Limb (tissue), 2 donors: ENCODE results near the gene NUP58.
"Not testable (repeated sequence)": the region's sequence is repeated elsewhere in the genome, so short reads cannot be mapped to it uniquely, and the experiment has no call there.

Experiments used
- DNase-seq, 2 donors: peaks; one replicate each; pipeline ENCODE4 v3.0.0-alpha.2; 2016; ENCODE audit errors: extremely low spot score in 2 of 2

Gene NUP58

DNA sequence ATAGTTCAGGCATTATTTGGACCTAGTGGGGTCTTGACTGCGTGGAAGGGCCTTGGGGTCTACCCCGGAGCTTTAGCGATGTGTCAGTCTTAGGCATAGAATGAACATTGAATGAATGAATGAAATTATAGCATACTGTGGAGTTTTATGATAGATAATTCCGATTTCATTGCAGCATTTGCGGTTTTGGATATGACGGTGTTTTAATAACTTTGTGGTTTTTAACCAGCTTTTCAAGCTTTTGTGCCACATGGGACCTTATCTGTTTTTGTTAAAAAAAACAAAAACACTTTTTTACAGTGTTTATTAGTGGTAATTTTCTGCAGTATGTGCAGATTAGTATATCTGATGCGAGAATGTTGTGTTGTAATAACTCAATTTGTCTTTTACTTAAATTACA, 696 bp downstream of the NUP58 start:
- no peak for DNase-seq

DNA sequence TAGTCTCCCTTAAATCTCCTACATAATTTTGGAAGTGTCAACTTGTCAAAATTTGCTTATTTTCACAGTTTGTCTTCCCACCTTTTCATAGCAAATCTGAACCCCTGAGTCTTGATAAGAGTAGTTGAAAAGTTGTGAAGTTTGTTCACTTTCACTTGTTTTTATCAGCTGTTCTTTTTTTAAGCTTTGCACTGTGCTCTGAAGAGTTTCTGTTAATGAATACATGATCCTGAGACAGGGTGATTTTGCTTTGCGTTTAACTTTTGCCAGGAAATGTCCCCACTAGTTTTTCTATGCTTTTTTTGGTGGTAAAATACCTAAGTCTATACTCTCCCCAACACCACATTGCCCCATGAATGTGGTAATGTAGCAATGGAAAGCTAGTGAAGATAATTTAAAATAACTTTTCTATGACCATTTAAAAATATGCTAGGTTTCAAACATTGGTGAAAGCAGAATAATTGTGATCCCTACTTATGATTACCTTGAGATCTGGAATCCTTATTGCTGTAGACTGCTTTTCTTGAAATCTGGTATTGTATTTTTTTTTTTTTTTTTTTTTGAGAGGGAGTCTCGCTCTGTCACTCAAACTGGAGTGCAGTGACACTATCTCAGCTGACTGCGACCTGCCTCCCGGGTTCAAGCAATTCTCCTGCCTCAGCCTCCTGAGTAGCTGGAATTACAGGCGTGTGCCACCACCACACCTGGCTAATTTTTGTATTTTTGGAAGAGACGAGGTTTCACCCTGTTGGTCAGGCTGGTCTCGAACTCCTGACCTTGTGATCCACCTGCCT, 5.4 kb downstream of the NUP58 start:
- no peak for DNase-seq

DNA sequence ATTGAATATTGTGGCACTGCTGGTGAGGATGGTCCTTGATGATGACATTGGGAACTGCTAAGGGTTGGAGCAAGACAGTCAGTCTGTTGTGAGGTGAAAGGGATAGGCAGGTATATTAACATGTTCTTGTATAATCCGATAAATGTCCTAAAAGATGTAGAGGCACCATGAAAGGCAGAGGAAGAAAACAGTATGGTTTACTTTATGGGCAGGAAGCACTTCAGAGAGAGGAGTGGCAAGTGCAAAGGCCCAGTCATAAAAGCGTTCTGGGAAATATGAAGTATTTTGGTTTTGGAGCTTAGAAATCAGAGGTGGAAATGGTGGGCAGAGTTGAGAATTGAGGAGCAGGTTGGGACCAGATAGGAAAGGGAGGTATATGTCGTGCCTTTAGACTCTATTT, 9.5 kb downstream of the NUP58 start:
- DNase-seq: no peak

DNA sequence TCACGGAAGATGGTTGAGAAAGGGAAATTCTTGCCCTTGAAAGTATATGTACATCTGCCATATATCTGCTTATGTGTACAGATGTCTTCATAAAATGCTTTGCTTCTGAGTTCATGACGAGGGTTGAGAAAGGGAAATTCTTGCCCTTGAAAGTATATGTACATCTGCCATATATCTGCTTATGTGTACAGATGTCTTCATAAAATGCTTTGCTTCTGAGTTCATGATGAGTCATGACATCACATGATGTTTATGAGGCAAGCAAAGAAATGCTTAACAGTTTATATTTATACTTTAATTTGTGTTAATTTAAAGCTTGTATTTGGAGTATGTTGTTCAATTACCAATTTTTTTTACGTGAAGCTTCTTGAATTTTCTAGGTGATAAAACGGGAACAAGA, 17.5 kb downstream of the NUP58 start:
- not testable (repeated sequence) for DNase-seq

DNA sequence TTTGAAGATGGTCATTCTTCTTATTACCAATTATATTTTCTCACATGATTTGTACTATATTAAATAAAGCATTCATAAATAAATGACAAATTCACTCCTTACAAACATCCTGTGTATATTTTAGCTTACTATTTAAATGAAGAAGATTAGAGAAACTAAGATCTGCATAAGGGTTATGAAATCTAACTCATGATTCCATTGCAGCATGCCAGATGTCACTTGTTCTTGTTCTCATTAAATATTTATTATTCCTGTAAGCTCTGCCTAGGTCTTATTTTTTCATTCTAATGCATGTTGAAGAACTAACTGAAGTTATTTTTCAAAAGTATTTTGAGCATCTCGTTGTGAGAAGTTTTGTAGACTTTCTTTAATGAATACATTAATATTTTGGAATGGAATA, 18.3 kb downstream of the NUP58 start:
- DNase-seq: no peak

DNA sequence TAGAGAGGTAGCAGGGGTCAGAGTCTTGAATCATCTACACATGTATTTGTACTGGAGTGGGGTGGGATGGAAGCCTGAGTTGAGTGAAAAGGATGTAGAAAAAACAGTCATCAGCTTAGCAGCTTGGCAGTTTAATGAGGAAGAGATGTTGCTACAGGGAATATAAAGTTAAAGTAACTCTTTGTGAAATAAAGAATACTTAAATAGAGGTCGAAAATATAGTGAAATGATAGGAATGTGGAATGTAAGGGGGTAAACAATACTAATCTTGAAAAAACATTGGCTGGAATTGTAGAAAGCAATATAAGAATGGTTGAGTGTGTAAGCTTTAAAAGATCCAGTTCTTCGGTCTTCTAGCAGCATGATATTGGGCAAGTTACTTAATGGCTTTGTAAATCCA, 22.7 kb downstream of the NUP58 start:
- no peak for DNase-seq

DNA sequence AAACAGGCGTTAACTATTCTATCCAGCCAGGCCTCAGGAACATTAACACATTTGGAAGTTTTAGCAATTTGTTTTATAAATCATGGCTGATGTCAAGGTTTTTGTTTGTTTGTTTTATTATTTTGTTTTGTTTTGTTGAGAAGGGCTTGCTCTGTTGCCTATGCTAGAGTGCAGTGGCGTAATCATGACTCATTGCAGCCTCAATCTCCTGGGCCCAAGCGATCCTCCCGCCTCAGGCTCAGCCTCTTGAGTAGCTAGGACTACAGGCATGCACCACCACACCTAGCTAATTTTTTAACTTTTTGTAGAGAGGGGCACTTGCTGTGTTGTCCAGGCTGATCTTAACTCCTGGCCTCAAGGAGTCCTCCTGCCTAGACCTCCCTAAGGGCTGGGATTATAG, 28.3 kb downstream of the NUP58 start:
- DNase-seq: no peak

DNA sequence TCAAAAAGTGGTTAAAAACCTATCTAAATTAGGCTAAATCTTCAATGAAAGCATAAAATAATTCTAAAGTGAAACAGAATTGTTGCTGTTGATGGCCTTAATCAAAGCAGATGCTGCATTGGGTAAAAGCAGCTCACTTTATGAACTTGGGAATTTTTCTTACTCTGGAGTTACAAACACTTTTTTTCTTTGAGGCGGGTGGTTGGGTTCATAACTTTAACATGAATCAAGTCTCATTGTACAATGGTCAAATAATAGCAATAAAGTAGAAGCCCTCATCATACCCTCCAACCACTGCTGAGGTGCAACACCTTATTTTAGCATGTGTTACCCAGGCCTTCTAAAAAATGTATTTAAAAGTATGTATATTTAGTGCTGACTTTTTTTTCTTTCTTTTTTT, 29.1 kb downstream of the NUP58 start:
- DNase-seq: no peak

DNA sequence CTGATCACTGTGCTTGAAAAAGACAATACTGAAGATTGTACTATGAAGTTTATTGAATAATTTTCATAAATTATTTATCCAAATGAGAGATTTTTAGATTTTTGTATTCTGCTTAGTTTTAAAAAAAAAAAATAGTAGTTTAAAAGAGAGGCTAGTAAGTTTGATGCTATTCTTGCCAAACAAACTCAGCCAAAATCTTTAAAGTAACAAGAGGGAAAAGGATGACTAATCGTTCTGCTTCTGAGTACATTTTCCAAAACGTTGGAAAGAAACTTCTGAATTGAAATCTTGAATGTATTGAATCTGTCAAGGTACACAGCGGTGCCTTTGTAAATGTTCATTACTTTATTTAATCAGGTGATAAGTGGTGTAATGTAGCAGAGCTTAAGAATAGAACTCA, 34.4 kb downstream of the NUP58 start:
- no peak for DNase-seq

DNA sequence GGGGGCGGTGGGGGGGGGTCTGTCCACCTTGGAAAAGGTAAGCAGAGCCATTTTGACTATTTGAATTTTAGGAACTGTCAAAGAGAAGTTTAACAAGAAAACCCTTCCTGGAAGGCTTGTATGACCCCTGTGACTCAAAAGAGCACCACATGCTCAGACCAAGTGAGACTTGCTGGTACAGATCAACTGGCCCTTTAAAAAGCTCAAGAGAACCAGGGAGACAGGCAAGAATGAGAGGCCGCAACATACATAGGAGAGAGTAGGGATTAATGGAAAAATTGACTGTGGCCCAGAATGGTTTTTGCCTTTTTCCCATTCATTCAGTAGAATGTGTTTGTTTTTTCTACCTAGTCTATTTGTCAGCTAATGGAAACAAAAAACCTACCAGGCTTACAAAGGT, 44.2 kb downstream of the NUP58 start:
- DNase-seq: no peak

DNA sequence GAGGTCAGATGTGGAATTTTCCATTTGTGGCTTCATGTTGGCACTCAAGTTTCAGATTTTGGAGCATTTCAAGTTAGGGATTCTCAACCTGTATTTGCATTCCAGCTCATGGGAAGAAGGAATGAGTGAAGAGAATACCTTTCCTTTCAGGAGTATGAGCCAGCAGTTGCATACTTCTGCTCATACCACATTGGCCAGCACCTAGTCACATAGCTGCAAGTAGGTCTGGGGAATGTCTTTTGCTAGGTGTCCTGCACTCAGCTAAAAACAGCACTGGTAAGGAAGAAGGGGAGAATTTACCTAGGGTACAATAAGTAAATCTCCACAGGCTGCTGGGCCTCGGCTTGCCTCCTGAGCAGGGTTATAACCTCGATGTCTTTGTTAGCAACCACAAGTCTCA, 45.7 kb downstream of the NUP58 start:
- no peak for DNase-seq

DNA sequence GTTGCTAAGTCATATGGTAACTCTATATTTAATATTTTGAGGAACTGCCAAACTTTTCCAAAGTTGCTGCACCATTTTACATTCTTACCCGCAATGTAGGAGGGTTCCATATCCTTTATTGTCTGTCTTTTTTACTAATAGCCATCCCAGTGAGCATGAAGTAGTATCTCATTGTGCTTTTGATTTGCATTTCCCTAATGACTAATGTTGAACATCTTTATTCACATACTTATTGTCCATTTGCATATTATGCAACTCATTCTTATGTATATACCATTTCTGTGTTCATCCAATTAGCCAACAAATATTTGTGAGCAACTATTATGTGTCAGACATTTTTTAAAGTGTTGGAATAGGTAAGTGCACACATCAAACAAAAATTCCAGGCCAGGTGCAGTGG, 50.0 kb downstream of the NUP58 start:
- DNase-seq: no peak

DNA sequence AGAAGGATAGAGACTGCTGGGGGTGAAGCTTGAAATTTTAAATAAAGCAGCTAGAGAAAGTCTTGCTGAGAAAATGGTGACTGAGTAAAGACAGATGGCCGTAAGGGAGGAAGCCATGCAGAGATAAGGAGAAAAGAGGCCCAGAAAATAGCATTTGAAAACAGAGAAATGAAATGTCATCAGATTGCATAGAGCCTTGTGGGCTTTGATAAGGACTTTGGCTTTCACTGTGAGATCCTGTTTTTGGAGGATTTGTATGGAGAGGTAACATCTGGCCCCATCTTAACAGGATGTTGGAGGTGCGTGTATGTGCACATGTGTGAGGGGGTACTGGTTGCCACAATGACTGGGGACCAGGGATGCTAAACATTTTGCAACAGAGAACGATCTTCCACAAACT, 50.8 kb downstream of the NUP58 start:
- no peak for DNase-seq

DNA sequence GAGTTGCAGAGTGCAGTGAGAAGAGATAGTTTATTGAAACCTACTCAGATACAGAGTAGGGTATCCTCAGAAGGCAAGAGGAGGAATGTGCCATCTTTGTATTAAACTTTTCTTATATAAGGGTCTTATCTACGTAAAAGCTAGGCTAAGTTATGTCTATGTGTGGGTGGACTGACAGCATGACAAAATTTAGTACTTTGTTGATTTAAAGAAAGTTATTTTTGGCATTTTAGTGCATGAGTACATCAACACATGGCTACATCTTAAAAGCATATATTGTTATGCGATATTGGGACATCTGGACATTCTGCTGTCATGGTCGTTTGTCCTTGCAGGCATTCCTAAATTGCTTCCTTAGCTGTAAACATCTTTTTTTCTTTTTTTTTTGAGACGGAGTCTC, 51.4 kb downstream of the NUP58 start:
- no peak for DNase-seq

DNA sequence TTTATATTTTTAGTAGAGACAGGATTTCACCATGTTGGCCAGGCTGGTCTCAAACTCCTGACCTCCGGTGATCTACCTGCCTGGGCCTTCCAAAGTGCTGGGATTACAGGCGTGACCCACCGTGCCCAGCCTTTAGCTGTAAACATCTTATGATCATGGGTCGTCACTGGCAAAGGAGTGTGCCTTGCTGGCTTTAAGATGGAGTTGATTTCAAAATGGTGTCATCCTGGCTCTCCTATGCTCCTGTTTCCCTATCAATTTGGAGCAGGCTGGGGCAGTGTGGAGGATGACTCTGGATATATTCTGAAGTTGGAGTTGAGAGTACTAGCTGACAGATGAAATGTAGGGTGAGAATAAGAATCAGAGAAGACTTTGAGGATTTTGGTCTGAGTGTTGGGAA, 51.9 kb downstream of the NUP58 start:
- no peak for DNase-seq

DNA sequence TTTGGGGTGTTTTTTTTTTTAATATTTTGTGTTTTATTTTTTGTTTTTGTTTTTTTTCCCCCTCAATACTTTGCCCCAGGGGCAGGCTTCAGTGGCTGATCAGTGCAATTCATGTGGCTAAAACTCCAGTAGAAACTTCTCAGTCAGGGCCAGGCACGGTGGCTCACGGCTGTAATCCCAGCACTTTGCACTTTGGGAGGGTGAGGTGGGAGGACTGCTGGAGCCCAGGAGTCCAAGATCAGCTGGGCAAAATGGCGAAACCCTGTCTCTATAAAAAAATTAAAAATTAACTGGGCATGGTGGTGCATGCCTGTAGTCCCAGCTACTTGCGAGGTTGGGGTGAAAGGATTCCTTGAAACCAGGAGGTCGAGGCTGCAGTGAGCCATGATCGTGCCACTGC, 53.0 kb downstream of the NUP58 start:
- DNase-seq: no peak

DNA sequence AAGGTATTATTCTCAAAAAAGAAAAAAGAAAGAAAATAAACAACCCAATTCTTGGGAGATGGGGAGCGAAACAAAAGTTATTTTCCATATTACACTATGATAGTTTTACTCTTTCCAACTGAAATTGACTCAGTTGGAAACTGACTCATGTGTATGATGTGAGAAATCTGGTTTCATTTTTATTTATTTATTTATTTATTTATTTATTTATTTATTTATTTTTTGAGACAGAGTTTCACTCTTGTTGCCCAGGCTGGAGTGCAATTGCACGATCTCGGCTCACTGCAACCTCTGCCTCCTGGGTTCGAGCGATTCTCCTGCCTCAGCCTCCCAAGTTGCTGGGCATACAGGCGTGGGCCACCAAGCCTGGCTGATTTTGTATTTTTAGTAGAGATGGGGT, 59.0 kb downstream of the NUP58 start:
- DNase-seq: not testable (repeated sequence)

DNA sequence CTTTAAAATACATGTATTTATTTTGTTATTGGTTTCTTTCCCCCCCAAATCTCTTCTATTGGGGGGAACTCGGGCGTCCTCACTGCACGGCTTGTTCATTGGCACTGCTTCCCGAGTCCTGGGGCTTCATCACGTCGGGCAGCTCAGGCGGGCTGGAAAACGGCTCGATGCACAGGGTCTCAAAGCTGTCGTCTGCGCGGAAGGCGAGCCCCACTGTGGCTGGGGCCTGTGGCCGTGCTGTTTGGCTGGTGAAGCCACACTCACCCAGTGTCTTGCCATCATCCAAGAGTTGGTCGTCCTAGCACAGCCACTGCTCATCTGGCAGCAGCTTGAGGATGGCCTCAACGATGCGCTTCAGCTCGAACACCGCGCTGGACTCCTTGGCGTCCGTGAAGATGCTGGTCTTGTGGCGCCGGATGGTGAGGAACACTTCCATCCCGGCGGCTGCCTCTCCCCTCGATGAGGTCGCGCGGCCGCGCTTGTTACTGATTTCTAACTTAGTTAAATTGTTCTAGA, 64.4 kb downstream of the NUP58 start:
- no peak for DNase-seq

DNA sequence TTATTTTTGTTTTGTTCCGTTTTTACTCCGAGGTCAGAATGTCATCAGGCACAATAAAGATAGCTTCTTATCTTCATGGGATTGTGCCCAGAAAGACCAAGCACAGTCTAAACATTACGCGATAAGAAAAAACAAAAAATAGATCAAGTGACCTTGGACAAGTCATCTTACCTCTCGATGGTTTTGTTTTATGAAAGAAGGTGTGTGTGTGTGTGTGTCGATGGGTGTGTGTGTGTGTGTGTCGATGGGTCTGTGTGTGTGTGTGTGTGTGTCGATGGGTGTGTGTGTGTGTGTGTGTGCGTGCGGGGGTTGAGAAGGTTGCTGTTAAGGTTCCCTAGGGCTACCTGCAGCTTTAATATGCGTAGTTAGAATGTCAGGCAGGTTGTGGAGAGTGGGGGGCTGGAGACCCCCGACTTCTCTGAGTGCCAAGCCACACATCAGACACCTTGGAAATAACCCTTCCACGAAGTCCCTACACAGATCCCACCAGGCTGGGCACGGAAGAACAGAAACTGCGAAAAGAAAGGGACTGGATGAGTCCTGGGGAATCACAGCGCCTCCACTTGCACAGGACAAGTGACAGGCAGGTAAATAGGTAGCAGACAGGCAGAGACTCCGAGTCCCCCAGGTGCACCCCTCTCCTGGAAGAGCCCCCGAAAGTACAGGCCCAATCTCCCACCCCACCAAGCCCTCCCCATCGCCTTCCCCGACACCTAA, 69.9 kb downstream of the NUP58 start:
- DNase-seq: no peak

DNA sequence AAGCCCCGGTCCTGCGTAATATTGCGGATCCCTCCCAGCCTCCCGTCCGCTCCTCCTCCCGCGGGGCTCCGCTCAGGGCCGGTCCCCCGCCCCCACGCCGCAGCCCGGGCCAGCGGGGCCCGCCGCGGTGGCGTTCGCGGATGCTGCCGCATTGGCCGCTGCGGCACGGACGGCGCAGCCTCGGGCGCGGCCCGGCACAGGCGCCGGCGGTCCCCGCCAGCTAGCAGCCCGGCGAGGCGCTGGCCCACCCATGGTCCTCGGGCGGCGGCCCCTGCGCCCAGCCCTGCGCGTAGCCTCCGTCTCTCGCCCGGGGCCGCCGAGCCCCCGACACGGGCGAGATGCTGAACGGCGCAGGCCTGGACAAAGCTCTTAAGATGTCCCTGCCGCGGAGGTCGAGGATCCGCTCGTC, 70.5 kb downstream of the NUP58 start, which contains the start of gene ATP8A2:
TSS of gene ATP8A2 (plus strand) at position 100 of the 409 bp plus-strand sequence. CDS start at position 339, 239 bp downstream.
- peak in 1 of 2 donors; percentile 58 for DNase-seq

DNA sequence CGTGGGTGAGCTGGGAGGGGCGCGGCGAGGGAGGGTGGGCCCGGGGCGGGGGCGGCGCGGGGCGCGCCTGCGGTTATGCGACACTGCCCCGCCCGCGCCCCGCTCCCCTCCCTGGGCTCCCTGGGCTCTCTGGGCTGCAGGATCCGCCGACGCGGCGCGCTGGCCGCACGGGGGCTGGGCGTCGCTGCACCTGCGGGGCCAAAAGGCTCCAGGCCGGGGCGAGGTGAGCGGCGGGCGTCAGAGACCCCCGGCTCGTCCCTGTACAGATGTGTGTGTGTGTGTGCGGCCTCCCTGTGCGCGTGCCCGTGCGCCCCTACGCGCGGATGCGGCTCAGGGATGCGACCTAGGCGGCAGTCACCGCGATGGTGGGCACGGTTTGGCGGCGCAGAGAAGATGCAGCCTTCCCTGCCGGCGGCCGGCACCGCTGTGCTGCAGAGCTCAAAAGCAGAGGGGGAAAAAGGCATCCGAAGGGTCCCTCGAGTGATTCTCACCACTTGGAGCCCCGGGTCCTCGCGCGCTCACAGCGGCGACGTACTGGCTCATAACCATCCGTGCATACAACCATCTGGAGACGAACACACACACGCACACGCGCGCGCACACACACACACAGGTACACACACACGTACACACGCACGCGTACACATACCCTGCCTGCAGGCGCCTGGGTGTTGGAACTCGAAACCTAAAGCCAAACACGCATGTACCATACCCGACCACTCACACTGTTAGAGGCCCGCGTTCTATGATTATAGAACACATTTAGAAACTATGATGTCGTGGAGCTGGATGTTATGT, 71.1 kb downstream of the NUP58 start:
- peak in 1 of 2 donors; percentile 69 for DNase-seq
